Endometrial microvascular endothelial cells (primary cell): Measurements from ENCODE around the gene TARP.

Experiments used
- in situ Hi-C: cut with HindIII; loops from 2 replicates; pipeline ENCODE4 v1.10.0; 2017; ENCODE audit warnings: low sequenced_read_pairs, low pct_unique_long_range_greater_than_20kb; ENCODE audit errors: inconsistent ontology term

Gene TARP

DNA sequence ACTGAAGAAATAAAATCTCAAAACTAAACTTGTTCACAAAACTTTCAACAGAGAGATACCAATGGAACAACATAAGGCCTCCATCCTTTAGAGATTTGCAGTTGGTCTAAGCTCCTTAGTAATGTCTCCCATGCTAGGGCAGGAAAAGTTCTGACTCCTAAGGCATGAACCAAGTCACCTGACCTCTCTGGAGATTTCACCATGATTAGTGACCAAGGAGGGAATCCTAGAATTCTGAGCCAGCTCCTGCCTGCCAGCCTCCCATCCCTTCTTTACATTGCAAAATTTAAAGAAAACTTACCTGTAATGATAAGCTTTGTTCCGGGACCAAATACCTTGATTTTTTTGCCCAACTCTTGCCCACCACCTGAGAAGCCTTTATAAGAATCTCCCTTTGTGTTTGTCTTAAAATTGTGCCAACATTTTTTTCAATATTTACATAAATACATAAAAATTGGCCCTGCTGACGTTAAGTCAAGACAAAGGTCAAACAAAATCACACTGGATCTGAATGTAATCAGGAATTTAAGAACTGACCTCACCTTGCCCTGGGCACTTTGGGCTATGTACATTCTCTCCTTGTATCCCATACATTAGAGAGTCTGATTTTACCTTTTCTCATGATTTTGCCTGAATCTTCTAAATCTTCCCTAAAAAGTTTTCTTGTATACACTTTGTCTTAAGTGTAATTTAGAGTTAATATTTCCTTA is at the start of gene TARP:
Gene TARP (minus strand): TSS at position 351 of the 710 bp plus-strand sequence.
- in situ Hi-C loops, result no loop called here

DNA sequence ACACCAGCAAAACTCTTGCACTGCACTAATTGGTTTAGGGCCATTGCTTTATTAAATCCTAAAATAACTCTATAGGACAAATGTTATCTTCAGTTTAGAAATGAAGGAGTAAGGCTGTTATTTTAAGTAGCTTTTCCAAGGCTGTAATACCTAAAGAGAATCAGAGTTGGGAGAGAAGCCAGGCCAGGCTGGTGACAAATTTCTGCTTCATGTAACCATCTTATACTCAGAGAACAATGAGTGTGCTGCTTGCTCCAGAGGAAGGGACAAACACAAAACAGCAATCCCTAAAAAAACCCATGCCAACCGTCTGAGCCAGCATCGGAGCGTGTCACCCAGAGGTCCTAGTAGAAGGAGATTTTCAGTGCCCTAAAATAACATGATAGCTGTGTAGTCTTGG is 49.7 kb upstream of the TARP start:
- in situ Hi-C loops, result no loop called here

DNA sequence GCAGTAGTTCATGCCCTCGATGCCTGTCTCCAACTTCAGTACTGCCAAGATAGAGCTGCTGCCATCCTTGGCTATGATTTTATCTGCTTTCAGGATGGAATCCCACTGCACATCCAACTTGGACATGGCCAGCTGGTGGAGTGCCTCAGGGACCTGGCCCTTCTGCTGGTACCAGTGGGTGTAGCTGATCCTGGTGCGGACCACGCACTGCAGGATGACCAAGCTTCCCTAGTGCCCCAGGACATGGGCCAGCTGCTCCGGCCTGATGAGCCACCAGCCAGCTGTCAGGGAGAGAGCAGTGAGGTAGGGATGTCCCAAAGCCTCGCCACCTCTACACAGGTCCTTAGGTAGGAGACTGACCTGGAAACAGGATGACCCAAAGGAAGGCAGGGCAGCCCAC is 49.0 kb upstream of the TARP start:
- in situ Hi-C loops, result no loop called here

DNA sequence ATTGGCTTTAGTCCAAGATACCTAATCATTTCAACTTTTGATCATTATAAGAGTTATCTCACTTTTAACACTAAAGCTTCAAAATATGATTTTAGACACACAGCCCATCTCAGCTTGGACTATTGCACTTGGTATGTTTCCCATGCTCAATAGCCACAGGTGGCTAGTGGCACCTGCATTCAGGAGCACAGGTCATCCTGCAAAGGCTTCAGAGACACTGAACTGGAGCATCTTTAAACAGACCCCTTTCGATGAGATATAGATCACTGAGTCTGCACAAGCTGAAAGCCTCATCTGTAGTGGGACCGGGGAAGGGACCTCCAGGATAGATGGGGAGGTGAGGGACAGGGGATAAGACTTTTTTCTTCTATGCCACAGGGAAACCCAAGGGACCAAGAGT is 48.5 kb upstream of the TARP start:
- in situ Hi-C loops, result no loop called here

DNA sequence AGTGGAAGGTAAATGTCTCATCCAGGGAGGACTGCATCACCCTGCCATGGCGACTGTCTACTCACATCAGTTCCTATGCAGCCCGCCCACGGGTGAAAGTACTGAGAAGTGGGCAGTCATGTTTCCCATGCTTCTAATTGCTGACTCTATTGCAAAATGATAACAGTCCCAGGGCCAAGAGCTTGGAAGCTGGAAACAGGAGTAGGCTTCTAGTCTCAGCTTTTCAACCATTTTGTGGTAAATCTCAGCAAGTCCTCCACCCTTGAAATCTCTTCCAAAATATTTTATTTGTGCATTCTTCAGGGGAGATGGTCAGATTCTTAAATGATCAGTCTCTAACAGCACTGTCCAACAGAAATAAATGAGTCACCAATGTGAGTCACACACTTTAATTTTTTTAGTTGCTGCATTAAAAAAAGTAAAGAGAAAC is 48.1 kb upstream of the TARP start:
- in situ Hi-C loops, result no loop called here

DNA sequence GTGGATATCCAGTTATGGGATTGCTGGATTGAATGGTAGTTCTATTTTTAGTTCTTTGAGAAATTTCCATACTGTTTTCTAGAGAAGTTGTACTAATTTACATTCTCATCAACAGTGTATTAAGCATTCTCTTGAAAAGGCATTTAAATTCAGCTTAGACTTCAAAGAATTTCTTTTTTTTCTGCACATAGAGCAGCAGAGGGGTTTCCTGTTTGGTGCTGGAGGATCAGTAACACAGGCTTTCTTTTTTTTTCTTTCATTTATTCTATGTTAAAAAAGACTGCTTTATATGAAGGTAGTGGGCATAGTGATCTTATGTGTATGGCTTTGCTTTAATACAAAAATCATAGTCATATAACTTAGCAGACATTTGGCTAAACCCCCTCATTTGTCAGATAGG is 47.6 kb upstream of the TARP start:
- in situ Hi-C loops, result no loop called here

DNA sequence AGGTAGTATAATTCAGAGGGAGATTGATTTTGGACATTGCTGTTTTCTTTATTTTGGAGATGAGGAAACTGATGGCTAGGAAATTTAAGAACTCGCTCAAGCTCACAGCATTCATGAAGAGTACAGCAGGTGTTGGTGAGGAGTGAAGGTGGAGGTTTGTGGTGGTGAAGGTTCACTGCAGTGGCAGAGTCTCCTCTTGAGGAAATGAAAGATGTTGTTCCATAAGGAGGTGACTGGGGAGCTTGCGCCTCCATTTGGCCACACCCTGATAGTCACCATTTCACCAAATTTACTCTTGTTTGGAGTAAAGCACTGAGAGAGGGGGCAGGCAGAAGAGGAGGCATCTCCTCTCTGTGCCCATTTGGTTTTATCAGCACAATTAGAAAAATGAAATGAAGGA is 46.4 kb upstream of the TARP start:
- in situ Hi-C loops, result no loop called here

DNA sequence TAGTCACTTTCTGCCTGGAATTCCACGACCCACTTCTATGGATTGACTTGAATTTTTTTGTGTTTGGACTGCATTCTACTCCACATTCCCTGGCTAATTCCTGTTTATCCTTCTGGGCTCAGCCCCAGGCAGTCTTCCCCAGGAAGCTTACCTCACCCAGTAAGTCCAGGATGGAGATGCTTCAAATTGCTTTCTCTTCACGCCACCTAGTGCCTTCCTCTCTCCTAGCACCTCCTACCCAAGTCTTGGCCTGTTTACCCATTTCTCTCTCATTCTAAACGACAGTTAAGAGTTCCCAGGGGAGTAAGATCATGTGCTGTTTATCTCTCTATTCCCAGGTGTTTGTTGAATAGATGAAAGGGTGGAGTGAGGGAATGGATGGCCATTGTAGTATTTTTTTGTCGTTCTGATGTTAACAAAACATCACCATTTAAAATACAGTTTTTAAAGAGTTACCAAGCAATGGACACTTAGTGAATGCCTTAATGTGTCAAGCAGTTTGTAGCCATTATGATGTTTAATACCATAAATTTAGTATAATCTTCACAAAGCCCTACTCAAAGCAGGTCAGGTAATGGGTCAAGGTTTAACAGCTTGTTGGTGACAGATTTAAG is 45.5 kb upstream of the TARP start:
- in situ Hi-C loops, result no loop called here

DNA sequence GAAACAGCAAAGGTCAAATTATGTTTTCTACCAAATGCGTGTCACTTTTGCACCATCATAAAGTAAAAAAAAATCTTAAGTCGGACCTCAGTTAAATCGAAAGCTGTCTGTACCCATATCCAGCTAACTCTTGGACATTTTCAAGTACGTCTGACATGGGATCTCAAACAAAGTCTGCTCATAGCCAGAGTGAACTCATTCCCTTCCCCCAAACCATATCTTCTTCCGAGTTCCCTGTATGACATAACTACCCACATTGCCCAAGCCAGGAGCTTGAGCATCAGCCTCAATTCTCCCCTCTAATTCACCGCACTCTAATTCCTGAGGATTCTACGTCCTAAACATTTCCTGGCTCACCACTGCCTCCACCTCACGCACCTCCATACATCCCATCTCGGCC is 44.8 kb upstream of the TARP start:
- in situ Hi-C loops, result no loop called here

DNA sequence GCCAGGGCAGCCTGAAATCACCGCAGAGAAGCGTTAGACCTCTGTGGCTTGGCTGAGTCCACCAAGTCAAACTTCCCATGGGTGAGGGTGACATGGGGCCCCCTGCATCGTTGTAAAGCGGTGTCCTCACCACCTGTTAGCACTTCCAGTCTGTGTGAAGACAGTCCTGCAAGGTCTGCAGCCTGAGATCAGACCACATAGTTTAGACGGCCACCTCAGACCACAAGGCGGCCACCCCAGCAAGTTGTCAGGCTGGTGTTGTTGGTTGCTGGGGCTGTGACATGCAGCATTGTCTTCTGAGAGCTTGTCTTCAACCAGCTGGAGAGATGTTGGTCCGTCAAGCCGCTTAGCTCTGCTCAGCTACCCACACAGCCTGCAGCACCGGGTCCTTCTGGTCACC is 44.1 kb upstream of the TARP start:
- in situ Hi-C loops, result no loop called here

DNA sequence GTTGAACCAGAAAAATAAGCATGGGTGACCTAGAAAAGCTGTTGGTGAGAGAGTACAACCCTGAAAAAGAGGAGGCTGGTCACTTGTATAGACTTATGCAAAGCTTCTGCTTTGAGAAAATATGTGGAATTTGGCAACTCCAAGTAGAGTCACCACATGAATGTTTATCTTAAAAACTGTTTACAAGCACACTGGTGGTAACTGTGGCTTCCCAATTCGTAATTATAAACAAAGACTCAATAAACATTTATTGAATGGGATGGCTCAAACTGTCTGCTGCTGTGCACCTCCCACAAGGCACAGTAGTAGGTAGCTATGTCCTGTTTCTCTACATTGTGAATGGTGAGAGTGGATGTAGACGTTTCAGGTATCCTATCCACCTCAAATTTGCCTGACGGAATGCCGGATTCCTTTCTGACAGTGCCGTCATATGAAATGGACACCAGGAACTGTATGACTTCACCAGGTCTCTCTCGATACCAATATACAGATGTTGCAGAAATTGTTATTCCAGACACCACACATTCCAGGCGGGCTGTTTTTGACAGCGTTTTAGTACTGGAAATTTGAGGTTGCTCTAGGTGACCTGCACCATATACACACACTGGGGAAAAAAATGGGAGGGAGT is 43.4 kb upstream of the TARP start:
- in situ Hi-C loops, result no loop called here

DNA sequence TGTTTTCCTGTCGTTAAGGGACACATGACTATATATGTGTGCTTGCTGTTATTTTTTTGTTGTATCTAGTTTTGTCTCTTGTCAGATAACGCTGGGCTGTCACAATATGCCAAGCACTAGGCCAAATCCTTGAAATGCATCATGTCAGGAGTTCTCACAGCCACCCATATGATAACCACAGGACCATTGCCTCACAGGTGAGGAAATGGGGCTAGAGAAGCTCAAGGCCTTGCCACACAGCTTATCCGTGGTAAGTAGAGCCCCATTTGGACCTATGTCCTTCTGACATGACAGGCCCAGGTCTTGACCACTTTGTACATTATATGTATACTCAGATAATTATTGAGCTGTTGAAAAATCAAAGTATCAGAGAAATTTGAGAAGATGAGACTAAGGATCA is 42.0 kb upstream of the TARP start:
- in situ Hi-C loops, result no loop called here

DNA sequence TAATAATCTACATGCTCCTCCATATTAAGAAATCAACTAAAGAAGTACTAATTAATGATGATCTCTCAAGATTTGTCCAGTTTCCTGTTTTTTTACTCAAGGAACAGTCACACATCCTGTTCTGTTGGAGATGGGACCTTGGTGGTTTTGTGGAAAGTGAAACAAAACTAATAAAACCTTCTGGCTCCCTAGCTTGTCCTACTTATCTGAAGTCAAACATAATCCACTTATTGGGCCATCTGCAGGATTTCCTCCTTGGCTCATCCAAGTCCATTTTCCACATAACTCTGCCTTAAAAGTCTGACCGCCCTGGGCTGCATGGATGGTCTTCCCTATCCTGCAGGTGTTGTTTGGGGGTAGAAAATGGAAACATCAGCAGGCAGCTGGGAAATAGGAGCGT is 39.4 kb upstream of the TARP start:
- in situ Hi-C loops, result no loop called here

DNA sequence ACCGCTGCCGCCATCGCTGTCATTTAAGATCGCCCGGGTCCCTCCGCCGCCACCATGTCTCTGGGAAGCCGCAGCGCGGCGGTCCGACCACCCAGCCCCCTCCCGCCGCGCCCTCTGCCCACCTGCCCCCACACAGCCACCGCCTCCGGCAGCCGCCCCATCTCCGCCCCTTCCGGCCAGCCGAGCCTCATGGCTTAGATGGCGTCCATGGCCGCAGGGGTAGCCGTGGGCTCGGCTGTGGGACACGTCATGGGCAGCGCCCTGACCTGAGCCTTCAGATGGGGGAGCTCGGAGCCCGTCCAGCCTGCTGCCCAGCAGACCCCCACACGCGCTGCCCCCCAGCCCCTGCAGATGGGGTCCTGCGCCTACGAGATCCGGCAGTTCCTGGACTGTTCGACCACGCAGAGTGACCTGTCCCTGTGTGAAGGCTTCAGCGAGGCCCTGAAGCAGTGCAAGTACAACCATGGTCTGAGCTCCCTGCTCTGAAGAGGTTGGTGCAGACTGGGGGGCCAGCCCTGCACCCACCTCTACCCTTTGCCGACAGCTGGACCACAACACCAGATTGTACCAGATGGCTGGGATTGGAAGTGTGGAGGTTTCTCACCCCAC is 38.0 kb upstream of the TARP start:
- in situ Hi-C loops, result no loop called here

DNA sequence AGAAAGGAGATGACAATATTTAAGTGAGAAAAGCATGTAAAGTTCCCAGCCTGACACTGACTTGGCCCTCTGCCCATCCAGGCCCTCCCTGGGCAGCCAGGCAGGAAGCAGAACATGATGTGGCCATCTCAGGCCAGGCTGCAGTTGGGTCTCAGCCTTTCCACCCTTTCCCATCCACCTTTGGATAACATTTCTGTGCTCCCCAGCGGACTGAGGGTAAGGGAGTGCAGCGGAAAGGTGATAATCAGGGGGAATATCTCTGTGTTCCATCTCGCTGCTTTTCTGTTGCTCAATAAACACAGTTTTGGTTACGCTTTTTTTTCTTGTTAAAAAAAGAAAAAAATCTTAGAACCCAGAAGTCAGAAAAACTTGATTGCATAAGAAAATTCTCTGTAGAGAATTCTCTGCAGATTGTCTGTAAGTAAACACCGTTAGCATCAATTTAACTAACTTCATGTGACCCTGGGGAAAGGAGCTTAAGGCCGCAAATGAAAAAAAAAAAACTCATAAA is 37.2 kb upstream of the TARP start:
- in situ Hi-C loops, result no loop called here

DNA sequence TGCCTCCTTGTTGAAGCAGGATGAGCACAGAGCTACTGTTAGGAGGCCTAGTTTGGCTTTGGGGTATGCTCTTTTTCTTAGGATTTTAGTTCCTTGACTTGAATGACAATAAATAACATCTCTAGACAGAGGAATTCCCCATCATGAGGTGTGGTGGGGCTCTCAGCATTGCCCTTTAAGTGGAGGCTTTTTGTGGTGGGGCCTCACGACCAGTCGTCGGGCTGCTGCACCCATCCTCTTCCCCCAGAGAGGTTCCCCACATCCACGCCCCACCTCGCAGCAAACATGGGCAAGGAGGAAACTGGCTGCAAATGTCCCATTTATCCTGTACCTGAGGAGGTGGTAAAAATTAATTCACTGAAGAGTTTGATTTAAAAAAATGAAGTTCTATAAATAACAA is 36.1 kb upstream of the TARP start:
- in situ Hi-C loops, result no loop called here

DNA sequence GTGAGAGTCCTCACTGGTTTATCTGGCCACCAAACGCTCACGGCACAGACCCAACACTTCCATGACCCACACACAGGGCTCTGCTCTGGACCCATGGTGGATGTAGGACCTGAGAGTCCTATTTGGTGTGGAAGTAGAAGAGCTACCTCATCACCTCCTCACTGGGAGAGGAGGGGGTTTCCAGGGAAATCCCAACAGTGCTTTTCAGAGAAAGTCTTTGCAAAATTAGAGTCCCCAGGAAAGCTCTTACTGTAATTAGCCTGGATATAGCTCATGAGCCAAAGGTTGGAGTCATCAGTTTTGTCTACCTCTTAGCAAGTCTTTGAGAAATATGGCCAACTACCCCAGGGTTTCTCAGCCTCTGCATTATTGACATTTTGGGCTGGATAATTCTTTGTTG is 34.7 kb upstream of the TARP start:
- in situ Hi-C loops, result no loop called here

DNA sequence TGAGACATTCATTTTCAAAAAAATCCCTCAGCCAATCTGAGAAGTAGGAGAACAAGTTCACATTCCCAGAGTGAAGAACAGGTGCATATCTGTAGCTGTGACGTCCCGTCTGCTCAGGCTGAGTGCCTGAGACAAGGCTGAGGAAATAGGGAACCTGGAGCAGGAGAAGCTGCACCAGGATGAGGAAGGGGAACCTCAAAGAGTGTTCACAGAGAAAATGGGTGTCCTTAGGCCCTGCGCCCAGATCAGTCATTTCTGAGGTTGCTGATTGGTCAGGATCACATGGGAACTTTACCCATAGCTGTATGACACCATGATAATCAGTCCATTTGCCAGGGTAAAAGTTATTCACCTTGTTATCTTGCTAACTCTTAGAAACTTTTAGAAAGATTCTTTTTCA is 34.2 kb upstream of the TARP start:
- in situ Hi-C loops, result no loop called here

DNA sequence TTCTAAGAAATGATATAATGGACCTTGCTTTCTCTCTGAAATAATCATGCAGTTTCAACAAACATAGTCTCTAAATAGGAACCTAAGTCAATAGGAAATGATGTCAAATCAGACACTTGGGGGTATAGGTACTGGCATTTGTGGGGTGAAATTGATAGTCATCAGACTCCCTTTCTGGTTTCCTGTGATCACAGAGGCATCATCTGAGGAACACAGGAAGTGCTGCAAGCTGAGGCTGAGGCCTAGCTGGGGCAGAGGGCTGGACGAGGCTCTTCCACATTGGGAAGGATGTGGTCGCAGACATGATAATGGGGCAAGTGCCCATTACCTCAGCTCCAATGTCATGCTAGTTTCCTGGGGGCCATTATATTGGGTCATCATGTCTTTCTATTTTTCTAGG is 33.5 kb upstream of the TARP start:
- in situ Hi-C loops, result no loop called here

DNA sequence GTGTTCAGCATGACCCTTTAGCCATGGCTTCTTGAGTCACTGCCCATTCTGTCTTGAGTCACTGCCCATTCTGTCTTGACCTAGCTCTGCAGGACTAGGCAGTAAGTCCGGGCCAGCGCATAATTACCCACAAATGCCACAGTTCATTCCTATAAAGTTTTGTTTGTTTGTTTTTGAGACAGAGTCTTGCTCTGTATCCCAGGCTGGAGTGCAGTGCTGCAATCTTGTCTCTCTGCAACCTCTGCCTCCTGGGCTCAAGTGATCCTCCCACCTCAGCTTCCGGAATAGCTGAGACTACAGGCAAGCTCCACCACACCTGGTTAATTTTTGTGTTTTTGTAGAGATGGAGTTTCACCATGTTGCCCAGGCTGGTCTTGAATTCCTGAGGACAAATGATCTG is 32.7 kb upstream of the TARP start:
- in situ Hi-C loops, result no loop called here
